Caki2 (cell line): ENCODE results near the gene BOD1L1. TPM values are rescaled to one million over a fixed set of nuclear protein-coding genes. Genes with fewer than 3 reads are reported as not detected.

Experiments
- DNase-seq: peaks from one replicate; pipeline ENCODE4 v3.0.0-alpha.2; 2015; ENCODE audit warnings: low read depth
- in situ Hi-C: cut with HindIII; loops from 2 replicates; pipeline ENCODE4 v1.10.0; 2016; ENCODE audit warnings: low sequenced_read_pairs, low pct_unique_long_range_greater_than_20kb, mixed read lengths
- total RNA-seq: library from RNA; depleted of rRNA; stranded (reverse); fragments of >200 nt; shearing (Covaris generic); gene quantifications from 2 replicates; pipeline ENCODE4 v1.2.3, GENCODE V29; 2014; ENCODE audit warnings: low replicate concordance

The BOD1L1 gene
- total RNA-seq, 1 experiment from 2014 or later, result 5.0 TPM

GRCh38 chr4:13543839-13544605 is 83.5 kb downstream of the BOD1L1 start, which contains the start of gene NKX3-2:
NKX3-2 (minus strand) TSS chr4:13544508; CDS start chr4:13544414, 94 bp downstream.
- no peak for DNase-seq
- in situ Hi-C loops, result no loop called here

DNA sequence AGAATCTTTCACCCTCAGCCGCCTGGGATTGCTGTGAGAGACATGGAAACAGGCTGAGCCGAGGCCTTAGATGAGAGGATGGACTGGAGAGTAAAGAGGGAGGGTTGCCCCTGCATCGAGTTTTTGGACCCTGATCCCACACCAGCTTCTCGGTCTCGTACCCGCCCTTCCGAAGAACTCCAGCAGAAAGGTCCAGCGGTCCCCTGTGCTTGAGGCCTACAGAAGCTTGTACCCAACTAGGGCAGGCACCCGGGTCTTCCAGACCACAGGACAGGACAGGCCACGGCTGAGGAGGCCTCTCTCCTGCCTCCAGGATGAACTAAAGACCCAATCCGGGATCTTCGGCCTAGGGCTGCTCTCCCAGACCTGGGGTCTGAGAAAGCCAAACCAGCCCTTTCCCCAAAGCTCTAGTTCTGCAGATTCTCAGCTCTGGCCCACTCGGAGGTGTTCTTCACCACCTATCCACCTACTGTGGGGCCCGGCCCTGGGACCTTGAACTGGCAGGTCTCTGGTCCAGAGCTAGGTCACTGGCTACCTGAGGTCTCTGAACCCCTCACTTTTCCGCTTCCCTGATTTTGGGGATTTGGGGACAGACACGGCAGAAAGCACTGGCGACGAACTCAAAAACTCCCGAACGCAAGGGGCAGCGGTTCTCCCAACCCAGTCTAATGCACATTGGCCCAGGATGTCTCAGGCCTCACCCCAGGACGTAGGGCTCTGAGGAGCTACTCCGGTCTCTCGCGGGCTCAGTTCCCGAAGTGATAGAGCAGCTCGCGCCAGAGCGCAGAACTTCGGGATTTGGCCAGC is 84.3 kb downstream of the BOD1L1 start:
- no peak for DNase-seq
- in situ Hi-C loops, result no loop called here

- no peak for DNase-seq
- in situ Hi-C loops, result no loop called here
Observed at GRCh38 chr4:13542577-13543031, 84.9 kb downstream of the BOD1L1 start.

DNA sequence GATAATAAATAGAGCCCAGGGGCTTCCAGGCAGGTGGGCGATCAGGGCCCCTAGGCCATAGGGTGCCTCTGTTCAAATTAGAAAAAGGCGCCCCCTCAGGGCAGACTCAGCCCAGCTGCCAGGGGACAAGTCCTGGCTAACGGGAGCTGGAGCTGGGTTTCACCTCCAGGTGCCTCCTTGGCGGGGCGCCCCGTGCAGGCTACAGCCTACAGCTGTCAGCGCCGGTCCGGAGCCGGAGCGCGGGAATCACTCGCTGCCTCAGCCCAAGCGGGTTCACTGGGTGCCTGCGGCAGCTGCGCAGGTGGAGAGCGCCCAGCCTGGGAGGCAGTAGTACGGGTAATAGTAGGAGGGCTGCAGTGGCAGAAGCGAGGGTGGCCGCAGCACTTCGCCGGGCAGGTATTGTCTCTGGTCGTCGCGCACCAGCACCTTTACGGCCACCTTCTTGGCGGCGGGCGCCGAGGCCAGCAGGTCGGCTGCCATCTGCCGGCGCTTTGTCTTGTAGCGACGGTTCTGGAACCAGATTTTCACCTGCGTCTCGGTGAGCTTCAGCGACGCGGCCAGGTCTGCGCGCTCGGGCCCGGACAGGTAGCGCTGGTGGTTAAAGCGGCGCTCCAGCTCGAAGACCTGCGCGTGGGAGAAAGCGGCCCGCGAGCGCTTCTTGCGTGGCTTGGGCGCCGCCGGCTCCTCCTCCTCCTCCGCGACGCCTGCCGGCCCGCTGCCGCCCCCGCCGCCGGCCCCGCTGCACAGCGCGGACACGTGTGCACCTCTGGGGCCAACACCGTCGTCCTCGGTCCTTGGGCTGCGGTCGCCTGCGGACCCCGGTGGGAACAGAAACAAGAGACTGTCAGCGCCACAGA is 85.6 kb downstream of the BOD1L1 start:
- in situ Hi-C loops, result no loop called here
- no peak for DNase-seq

- DNase-seq, result no peak
- in situ Hi-C loops, result no loop called here
Observed at GRCh38 chr4:13541176-13541604, 86.3 kb downstream of the BOD1L1 start.

DNA sequence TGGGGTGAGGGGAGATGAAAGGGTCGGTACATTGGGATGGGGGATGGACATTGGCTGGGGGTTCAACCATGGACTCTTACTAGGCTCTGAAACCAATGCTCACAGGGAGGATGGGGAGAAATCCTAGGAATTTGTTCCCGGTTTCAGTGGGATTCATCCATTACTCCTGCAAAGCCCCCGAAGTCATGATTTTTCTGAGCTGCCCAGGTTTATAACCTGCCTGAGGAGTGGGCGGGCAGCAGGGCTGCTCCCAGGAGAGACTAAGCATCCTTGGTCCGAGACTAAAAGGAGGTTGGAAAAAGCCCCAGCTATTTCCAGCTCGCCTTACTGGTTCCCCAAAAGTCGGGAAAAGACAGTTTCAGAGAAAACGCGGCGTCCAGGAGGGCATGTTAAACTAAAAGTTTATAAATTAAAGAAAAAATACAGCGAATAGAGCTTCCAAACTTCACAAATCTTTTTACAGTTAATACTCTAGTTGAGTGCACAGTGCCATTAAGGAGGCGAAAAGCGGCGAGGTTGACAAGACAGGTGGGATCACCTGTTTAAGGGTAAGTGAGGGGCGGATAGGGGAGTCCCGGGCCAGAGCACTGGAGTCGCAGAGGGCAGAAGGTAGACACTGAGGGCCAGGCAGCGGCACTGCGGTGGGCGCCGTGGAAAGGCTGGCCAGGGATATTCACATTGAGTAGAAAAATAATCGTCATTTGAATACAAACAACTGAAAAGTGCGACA is 86.9 kb downstream of the BOD1L1 start:
- no peak for DNase-seq
- in situ Hi-C loops, result no loop called here

DNA sequence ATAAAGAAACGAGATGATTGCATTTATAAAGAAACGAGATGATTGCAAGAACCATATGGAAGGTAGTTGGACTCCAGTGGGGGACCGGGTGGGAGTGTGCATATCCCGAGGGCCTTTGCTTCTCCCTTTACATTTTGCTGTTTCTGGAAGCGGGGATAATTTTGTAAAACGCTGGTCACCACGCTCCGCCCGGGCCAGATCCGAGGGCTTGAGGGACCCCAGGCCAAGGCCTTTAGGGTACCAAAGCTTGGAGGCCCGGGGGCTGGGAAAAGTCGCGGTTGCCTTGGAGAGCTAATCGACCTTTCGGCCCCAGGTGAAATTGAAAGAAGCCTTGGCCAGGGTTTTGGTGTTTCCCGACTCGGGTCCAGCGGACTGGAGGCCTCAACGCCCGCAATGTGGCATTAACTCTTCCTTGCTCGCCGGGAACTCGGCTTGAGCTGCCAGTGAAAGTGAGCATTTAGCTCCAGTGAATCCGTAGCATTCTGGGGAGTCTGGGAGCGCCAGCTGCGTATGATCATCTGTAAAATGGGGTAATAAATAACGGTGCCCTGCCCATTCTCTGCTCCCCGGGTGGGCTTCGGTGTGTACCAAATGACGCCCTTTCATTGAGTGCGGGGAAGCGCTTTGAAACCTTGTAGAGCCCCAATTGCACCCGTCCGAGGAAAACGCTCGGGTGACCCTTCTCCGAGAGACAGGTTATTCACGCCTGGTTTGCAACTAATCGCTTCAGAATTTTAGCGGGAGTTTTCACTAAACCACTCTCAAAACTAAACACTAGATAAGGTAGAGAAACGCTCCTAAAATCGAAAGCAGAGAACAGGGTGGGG is 87.7 kb downstream of the BOD1L1 start:
- DNase-seq, result no peak
- in situ Hi-C loops, result no loop called here

DNA sequence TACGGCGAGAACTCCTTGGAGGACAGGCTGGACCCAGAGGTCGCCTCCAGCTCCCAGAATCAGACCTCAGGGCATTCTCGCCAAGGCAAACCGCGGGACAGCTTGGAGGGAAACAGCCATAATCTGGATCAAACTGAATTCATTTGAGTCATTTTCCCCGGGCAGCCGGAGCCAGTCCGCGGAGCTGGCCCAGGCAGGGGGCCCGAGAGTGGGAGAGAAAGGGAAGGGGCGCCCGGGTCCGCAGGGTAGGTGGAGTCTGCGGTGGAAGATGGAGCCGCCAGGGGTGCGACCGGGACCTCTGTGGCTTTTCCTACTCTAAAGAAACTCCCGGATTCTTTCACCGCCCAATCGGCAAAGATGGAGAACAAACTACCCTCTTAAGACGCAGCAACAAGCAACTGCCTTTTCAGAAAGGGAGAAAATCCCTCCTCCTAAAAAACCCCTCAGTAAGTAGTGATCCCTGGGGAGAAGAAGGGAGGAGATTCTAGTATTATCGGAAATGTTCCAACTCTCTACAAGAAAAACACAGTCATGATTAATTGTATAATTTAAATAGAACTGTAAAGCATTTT is 88.4 kb downstream of the BOD1L1 start:
- DNase-seq, result no peak
- in situ Hi-C loops, result no loop called here

DNA sequence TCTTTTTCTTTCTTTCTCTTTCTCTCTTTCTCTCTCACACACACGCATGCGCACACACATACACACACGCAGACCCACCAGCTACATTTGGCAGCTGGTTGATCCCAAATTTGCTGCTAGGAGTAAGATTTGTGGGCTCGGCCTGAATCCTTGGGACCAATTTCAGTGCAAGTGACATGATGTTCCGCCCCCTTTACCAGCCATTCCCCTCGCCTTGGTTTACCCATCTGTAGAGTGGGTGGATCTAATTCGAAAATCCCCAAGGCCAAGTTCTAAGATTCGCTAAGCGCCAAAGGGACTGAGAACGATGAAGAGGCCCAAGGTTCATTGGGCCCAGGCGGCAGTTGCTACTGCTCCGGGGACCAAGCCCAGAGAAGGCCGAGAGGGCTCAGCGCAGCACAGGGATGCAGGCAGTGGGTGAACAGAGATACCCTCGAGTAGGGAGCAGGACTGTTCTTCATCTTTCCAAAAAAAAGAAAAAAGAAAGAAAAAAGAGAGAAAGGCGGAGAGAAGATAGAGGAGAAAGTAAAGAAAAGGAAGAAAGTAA is 89.0 kb downstream of the BOD1L1 start:
- DNase-seq, result no peak
- in situ Hi-C loops, result no loop called here

DNA sequence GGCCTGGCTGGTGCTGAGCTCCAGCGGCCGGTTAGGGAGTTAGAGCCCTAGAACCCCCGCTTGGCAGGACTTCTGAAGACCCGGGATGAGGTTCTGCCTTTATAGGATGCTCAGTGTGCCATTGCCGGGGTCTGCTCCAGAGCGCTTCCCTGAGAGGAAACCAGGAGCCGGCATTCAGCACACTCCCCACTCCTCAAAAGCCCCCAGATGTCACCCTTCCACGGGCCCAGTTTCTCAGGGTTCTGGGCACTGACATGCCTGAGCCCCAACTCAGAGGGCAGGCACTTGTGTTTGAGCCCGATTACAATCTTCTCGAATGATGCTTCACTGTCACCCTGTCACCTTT is 89.7 kb downstream of the BOD1L1 start:
- in situ Hi-C loops, result no loop called here
- no peak for DNase-seq

DNA sequence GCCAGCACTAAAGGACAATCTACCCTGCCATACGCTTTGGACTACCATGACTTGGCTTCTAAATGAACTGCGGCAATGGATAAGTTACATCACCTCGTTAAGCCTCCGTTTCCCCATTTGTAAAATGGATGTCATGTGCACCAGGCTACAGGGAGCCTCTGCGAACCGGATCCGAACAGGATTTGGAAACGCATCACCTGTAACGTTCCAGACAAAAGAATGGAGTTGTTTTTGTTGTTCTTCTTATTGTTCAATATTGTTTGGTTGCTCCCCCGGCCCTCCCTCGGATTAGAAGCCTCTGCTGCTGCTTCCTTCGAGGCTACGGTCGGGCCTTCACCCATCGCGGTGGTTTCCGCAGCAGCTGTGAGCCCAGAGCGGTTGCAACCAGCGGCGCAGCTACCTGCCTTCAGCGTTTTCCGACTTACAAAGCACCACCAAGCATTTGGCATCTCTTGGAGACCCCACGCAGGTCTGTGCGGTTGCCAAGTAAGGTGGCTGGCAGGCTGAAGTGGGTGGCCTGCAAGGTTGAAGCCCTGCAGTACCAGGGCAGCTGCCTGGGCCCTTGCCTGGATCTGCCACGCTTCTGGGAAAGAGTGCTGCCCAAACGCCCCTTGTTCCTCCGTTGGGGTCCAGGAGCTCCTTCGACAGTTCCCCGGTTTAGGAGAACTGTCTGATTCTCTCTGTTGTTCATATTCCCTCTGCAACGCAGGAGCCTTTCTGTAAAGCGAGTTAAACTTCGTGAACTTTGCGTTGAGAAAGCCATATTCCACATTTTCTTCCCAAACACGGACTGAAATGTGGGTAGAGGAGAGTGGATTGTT is 90.3 kb downstream of the BOD1L1 start:
- in situ Hi-C loops, result no loop called here
- DNase-seq, result no peak

DNA sequence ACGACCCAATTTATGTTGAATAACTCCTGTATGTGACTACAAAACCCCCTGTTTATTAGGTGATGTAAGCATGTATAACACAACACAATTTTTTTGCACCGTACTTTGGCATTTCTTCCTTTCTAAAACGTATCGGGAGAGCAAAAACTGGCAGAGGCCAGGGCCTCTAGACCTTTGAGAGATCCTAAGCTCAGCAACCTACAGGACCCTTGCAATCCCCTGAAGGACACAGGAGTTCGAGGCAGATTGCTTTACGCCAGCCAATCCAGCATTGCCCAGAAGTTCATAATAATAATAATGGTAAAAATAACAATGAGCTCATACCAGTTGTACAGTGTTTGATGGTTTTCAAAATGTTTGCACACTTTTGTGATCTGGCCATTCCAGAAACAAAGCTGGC is 90.9 kb downstream of the BOD1L1 start:
- in situ Hi-C loops, result no loop called here
- no peak for DNase-seq

DNA sequence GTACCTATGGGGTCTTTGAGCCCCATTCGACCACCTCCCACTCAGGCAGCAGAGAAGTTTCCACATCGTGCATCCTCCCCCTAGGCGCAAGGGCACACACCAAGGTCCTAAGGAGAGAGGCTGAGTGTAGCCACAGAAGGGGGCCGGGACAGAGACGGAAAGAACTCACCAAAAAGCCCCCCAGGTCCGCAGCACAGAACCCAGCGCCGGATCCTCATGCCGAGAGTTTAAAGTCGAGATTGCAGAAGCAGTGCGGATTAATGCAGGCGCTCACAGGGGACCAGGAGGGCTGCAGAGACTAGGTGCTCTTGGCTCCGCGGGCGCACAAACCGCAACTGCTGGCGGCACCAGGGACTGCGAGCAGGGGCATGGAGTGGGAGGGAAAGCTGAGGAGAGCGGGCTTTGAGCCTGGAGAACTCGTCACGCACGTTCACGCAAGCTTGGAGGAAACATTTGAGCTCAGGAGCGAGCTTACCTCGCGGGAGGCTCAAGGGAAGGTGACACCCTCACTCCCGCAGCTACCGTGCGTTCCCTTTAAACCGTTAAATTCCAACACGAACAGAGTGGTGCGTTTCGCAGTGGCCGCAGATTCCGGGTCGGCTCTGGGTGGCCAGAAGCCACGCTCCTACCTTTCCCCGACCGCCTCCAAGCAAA is 91.7 kb downstream of the BOD1L1 start:
- no peak for DNase-seq
- in situ Hi-C loops, result no loop called here

DNA sequence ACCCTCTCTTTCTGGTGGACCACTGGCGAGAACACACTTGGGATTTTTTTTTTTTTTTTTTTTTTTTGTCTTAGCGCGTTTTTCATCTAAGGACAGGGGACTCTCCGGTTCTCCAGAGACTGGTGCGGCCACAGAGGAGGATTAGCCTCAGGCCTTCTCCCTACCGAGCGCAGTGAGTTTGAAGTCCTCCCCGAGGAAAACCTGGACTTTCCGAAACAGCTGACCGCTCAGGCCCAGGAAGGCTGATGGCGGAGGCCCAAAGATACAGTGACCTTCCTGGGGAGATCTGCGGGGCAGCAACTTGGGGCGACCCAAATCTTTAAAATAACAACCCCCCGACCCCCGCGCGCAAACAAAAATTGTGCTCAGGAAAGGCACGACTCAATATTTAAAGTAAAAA is 92.4 kb downstream of the BOD1L1 start:
- in situ Hi-C loops, result no loop called here
- DNase-seq, result no peak

GRCh38 chr4:13534344-13535063 is 93.0 kb downstream of the BOD1L1 start:
- no peak for DNase-seq
- in situ Hi-C loops, result no loop called here
